Thyroid gland (tissue), 4 donors: Measurements from ENCODE around the gene EPHA1. TPM values are rescaled to one million over a fixed set of nuclear protein-coding genes. Genes with fewer than 3 reads are reported as not detected.

ENCODE experiments used
- DNase-seq, 2 donors: peaks; one replicate each; pipeline ENCODE4 v3.0.0-alpha.2; 2019
- H3K27ac ChIP-seq, 3 donors: fragments of 200-600 bp; sonication (generic); 1 replicate in 2 of 3; 2 replicates in 1 of 3; pipeline ENCODE4 v1.5.1; 2016 to 2019; ENCODE audit warnings: mild to moderate bottlenecking in 1 of 3, moderate library complexity in 1 of 3
- H3K27me3 ChIP-seq: fragments of 200-600 bp; sonication (generic); one replicate; pipeline ENCODE4 v1.5.1; 2019
- H3K36me3 ChIP-seq, 2 donors: fragments of 200-600 bp; sonication (generic); one replicate each; pipeline ENCODE4 v1.5.1; 2016 to 2019
- H3K4me1 ChIP-seq, 2 donors: fragments of 200-600 bp; sonication (generic); one replicate each; pipeline ENCODE4 v1.5.1; 2017 to 2019
- H3K4me3 ChIP-seq, 3 donors: fragments of 200-600 bp; sonication (generic); replicated peaks in 1 of 3; 1 replicate in 2 of 3; 2 replicates in 1 of 3; pipeline ENCODE4 v1.5.1; 2016; ENCODE audit warnings: mild to moderate bottlenecking in 1 of 3
- H3K9me3 ChIP-seq: fragments of 200-600 bp; sonication (generic); one replicate; pipeline ENCODE4 v1.5.1; 2017
- CTCF ChIP-seq, 6 experiments: fragments of 200-600 bp in 3 of 6; fragments of 450-650 bp in 3 of 6; sonication (generic) in 3 of 6; IDR thresholded peaks; one replicate each; pipeline ENCODE4 v1.5.1; 2016 to 2019; ENCODE audit warnings: antibody characterized with exemption in 6 of 6, mild to moderate bottlenecking in 2 of 6, inconsistent platforms in 1 of 6, moderate library complexity in 1 of 6
- POLR2A ChIP-seq, 2 donors: fragments of 450-650 bp; IDR thresholded peaks; one replicate each; pipeline ENCODE4 v1.6.1; 2017; ENCODE audit warnings: antibody characterized with exemption in 2 of 2, mild to moderate bottlenecking in 2 of 2, moderate library complexity in 1 of 2
- WGBS, 2 donors: methylation state at CpG; one replicate each; pipeline ENCODE4 v1.1.5; 2017; 5-methylcytosine and 5-hydroxymethylcytosine counted together
- intact Hi-C: fragments of 100-400 bp; cut with DNase I; formaldehyde crosslinking; loops from one replicate; pipeline ENCODE4 v1.15.1; 2023
- total RNA-seq, 4 donors: library from RNA; depleted of rRNA; stranded (reverse); fragments of >200 nt; gene quantifications; one replicate each; pipeline ENCODE4 v1.2.3, GENCODE V29; 2016

Gene EPHA1
- total RNA-seq, 4 donors from 2014 or later, result 7.5 to 22.4 (median 16.4) TPM

- peaks cover 11% of the 10 kb centered on the region for H3K27me3 ChIP-seq
These were observed 45.4 kb downstream of the EPHA1 start for GRCh38 chr7:143363016-143363937.

GRCh38 chr7:143362131-143363015 is 46.3 kb downstream of the EPHA1 start, which contains the start of gene FAM131B:
FAM131B (minus strand) TSS chr7:143362713; CDS start chr7:143362603, 110 bp downstream.
- intact Hi-C loops, result loop anchor here (5.0 kb wide), 1 partner anchor 40 kb away; no protein-coding TSS in a partner anchor
- no peaks in the 10 kb centered on the region for H3K36me3 ChIP-seq
- no peak within 1 kb of the TSS for H3K27ac ChIP-seq
- H3K4me1 ChIP-seq, result peaks cover 7 to 12% of the 10 kb centered on the region in 2 donors
- TF ChIP-seq CTCF (IDR thresholded peaks at IDR 0.05), result no peak
- no peak for TF ChIP-seq POLR2A (IDR thresholded peaks at IDR 0.05)
- DNase-seq, result peak in 1 of 2 donors; percentile 18
- peaks cover 11% of the 10 kb centered on the region for H3K27me3 ChIP-seq
- H3K4me3 ChIP-seq, result peak within 1 kb of the TSS in 2 of 3 donors; percentile 14 to 37
- no peaks in the 10 kb centered on the region for H3K9me3 ChIP-seq
- WGBS, 2 donors, result 1 to 3% methylated on average over 31 to 43 of the region's 112 CpGs

More at GRCh38 chr7:143363016-143363937, 45.4 kb downstream of the EPHA1 start:
- WGBS, 2 donors, result 42 to 47% methylated on average over 15 to 16 of the region's 19 CpGs
- Histone ChIP-seq H3K36me3 (no peaks in the 10 kb centered on the region), H3K9me3 (no peaks in the 10 kb centered on the region), H3K4me1 (peaks cover 7 to 12% of the 10 kb centered on the region in 2 donors), H3K4me3 (no peak overlapping the region), H3K27ac (no peak overlapping the region)
- TF ChIP-seq POLR2A (IDR thresholded peaks at IDR 0.05), result no peak
- no peak for TF ChIP-seq CTCF (IDR thresholded peaks at IDR 0.05)
- intact Hi-C loops, result loop anchor here (5.0 kb wide), 1 partner anchor 41 kb away; no protein-coding TSS in a partner anchor
- no peak for DNase-seq

GRCh38 chr7:143361552-143362130 is 47.0 kb downstream of the EPHA1 start:
- Histone ChIP-seq H3K4me3 (peak overlapping the region in 1 of 3 donors; percentile 37), H3K9me3 (no peaks in the 10 kb centered on the region), H3K4me1 (peaks cover 7 to 12% of the 10 kb centered on the region in 2 donors), H3K27ac (no peak overlapping the region), H3K27me3 (peaks cover 11% of the 10 kb centered on the region), H3K36me3 (no peaks in the 10 kb centered on the region)
- intact Hi-C loops, result loop anchor here (5.0 kb wide), 1 partner anchor 39 kb away; no protein-coding TSS in a partner anchor
- TF ChIP-seq CTCF (IDR thresholded peaks at IDR 0.05) (no peak), POLR2A (IDR thresholded peaks at IDR 0.05) (no peak)
- DNase-seq, result no peak
- WGBS, 2 donors, result 3 to 4% methylated on average over 23 to 38 of the region's 46 CpGs

GRCh38 chr7:143360788-143361551 is 47.7 kb downstream of the EPHA1 start:
- Histone ChIP-seq H3K4me3 (no peak overlapping the region), H3K4me1 (peaks cover 7 to 12% of the 10 kb centered on the region in 2 donors), H3K9me3 (no peaks in the 10 kb centered on the region), H3K36me3 (no peaks in the 10 kb centered on the region), H3K27me3 (peaks cover 11% of the 10 kb centered on the region), H3K27ac (no peak overlapping the region)
- intact Hi-C loops, result loop anchor here (5.0 kb wide), 1 partner anchor 39 kb away; no protein-coding TSS in a partner anchor
- no peak for TF ChIP-seq POLR2A (IDR thresholded peaks at IDR 0.05)
- no peak for TF ChIP-seq CTCF (IDR thresholded peaks at IDR 0.05)
- DNase-seq, result no peak
- 31 to 32% methylated on average over 19 of the region's 19 CpGs for WGBS, 2 donors
